ENCODE measurements around the gene CNTNAP5. TPM values are rescaled to one million over a fixed set of nuclear protein-coding genes. Genes with fewer than 3 reads are reported as not detected.

CNTNAP5 gene
- polyA plus RNA-seq, 1 experiment, result not detected

GRCh38 chr2:124121106-124121505, 96.0 kb downstream of the CNTNAP5 start:
- TF ChIP-seq CTCF (IDR thresholded peaks at IDR 0.05; ENCODE audit: insufficient read depth, low read depth, low read length), result no peak
- H3K4me3 ChIP-seq (ENCODE audit: low read depth, low read length), result no peak overlapping the region
- H3K36me3 ChIP-seq (ENCODE audit: control insufficient read depth, insufficient read depth, low read length), result no peaks in the 10 kb centered on the region
- ChIA-PET POLR2A (no interaction called here), CTCF (no interaction called here)
- no peak for DNase-seq (ENCODE audit: low read depth)
- no peaks in the 10 kb centered on the region for H3K27me3 ChIP-seq (ENCODE audit: control insufficient read depth, insufficient read depth, low read length)

- ChIA-PET POLR2A (no interaction called here), CTCF (no interaction called here)
These were observed 96.7 kb downstream of the CNTNAP5 start for GRCh38 chr2:124121760-124122275.

GRCh38 chr2:124122340-124122739, 97.3 kb downstream of the CNTNAP5 start:
- POLR2A ChIA-PET, result no interaction called here

More at GRCh38 chr2:124121760-124122275, 96.7 kb downstream of the CNTNAP5 start:
- H3K27me3 ChIP-seq (ENCODE audit: control insufficient read depth, insufficient read depth, low read length), result no peaks in the 10 kb centered on the region
- no peak for TF ChIP-seq CTCF (IDR thresholded peaks at IDR 0.05; ENCODE audit: insufficient read depth, low read depth, low read length)
- H3K36me3 ChIP-seq (ENCODE audit: control insufficient read depth, insufficient read depth, low read length), result no peaks in the 10 kb centered on the region
- no peak overlapping the region for H3K4me3 ChIP-seq (ENCODE audit: low read depth, low read length)
- DNase-seq (ENCODE audit: low read depth), result no peak

GRCh38 chr2:124131276-124131675, 106.2 kb downstream of the CNTNAP5 start:
- ChIA-PET CTCF (interaction anchor here (0.6 kb wide), 1 partner anchor 42 kb away, joined by 3 read pairs; no protein-coding TSS in a partner anchor), POLR2A (no interaction called here)
- no peak for TF ChIP-seq CTCF (IDR thresholded peaks at IDR 0.05; ENCODE audit: insufficient read depth, low read depth, low read length)
- H3K4me3 ChIP-seq (ENCODE audit: low read depth, low read length), result no peak overlapping the region
- DNase-seq (ENCODE audit: low read depth), result no peak
- H3K36me3 ChIP-seq (ENCODE audit: control insufficient read depth, insufficient read depth, low read length), result no peaks in the 10 kb centered on the region
- no peaks in the 10 kb centered on the region for H3K27me3 ChIP-seq (ENCODE audit: control insufficient read depth, insufficient read depth, low read length)

More at GRCh38 chr2:124122340-124122739, 97.3 kb downstream of the CNTNAP5 start:
- Histone ChIP-seq H3K27me3 (ENCODE audit: control insufficient read depth, insufficient read depth, low read length) (no peaks in the 10 kb centered on the region), H3K4me3 (ENCODE audit: low read depth, low read length) (no peak overlapping the region), H3K36me3 (ENCODE audit: control insufficient read depth, insufficient read depth, low read length) (no peaks in the 10 kb centered on the region)
- TF ChIP-seq CTCF (IDR thresholded peaks at IDR 0.05; ENCODE audit: insufficient read depth, low read depth, low read length), result no peak
- DNase-seq (ENCODE audit: low read depth), result no peak
- CTCF ChIA-PET, result no interaction called here

GRCh38 chr2:124136110-124136509, 111.0 kb downstream of the CNTNAP5 start:
- no peak for TF ChIP-seq CTCF (IDR thresholded peaks at IDR 0.05; ENCODE audit: insufficient read depth, low read depth, low read length)
- H3K4me3 ChIP-seq (ENCODE audit: low read depth, low read length), result no peak overlapping the region
- DNase-seq (ENCODE audit: low read depth), result no peak
- ChIA-PET CTCF (no interaction called here), POLR2A (no interaction called here)
- H3K27me3 ChIP-seq (ENCODE audit: control insufficient read depth, insufficient read depth, low read length), result no peaks in the 10 kb centered on the region
- no peaks in the 10 kb centered on the region for H3K36me3 ChIP-seq (ENCODE audit: control insufficient read depth, insufficient read depth, low read length)

Measured in BJ (cell line).